AG04450 (cell line): ENCODE data around the gene MRPL19. TPM values are rescaled to one million over a fixed set of nuclear protein-coding genes. Genes with fewer than 3 reads are reported as not detected.

Source experiments
- CTCF ChIA-PET: fragments of 300-600, 350-600 bp; formaldehyde crosslinking; extraction: SDS; loops from one replicate; lab custom pipeline; 2022; ENCODE audit warnings: antibody characterized with exemption, inconsistent platforms; lab: Charles Lee
- POLR2A ChIA-PET: fragments of 350-600 bp; formaldehyde crosslinking; extraction: SDS; loops from one replicate; lab custom pipeline; 2021; ENCODE audit warnings: antibody characterized with exemption, inconsistent platforms; lab: Yijun Ruan, JAX
- DNase-seq: peaks from one replicate; pipeline ENCODE4 v3.0.0-alpha.2; 2011; ENCODE audit warnings: low read depth, low spot score
- H3K27ac ChIP-seq: one replicate; pipeline ENCODE4 v1.5.1; 2012; ENCODE audit warnings: low read depth, low read length, control low read depth
- H3K27me3 ChIP-seq: one replicate; pipeline ENCODE4 v1.6.0; 2012; ENCODE audit warnings: low read length; ENCODE audit not compliant: control insufficient read depth, insufficient read depth
- H3K4me3 ChIP-seq: 2 replicates; pipeline ENCODE4 v1.5.1; 2011; ENCODE audit warnings: mild to moderate bottlenecking, low read depth, low read length, control low read depth
- H3K9me3 ChIP-seq: 2 replicates; pipeline ENCODE4 v1.5.1; 2012; ENCODE audit warnings: low read length; ENCODE audit not compliant: control insufficient read depth, insufficient read depth
- CTCF ChIP-seq: IDR thresholded peaks from 2 replicates; pipeline ENCODE4 v1.5.1; 2011; ENCODE audit warnings: low read depth, low read length, control low read depth, inconsistent platforms
- polyA plus RNA-seq: library from polyadenylated mRNA; depleted of rRNA; stranded (reverse); fragments of >200 nt; gene quantifications from 2 replicates; pipeline ENCODE4 v1.2.3, GENCODE V29; 2011

MRPL19 gene
- polyA plus RNA-seq, 1 experiment: 59.1 TPM

DNA sequence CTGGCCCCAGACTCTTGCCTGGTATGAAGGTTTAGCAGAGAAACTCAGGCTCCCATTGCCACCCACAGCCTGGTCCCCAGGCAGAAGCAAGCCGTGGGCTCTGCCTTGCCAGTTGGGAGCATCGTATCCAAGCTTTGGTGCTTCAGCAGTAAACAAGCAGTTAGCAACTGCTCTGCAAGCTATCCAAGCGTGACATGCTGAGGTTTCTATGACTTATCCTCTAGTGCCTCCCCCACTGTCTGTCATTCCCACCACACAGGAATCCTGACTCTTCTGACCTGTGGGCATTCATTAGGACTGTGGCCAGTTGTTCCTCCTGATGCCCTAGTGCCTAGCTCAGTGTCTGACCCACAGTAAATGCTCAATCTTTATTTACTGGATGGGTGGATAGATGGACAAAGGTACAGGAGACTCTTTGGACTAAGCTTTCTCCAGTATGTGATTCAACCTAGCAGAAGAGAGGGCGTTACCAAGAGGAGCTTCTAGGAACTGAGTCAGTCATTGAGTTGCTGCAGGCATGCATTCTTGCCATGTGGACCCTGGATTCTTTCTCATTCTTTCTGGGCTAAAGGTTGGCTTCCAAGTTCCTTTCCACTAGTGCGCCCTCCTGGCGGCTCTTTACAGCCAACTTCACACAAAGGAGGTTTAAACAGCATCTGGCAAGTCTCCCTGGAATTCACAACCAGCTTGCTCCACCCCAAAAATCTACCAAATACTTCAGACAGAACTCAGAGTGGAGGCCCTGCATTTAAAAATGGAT lies 40.6 kb upstream of the MRPL19 start:
- Histone ChIP-seq H3K9me3 (0 out of 2 replicates have a peak, but pooled peaks cover 2% of the 10 kb centered on the region), H3K4me3 (no peak overlapping the region), H3K27ac (peak overlapping the region; percentile 88), H3K27me3 (no peaks in the 10 kb centered on the region)
- peak; percentile 55 for TF ChIP-seq CTCF
- POLR2A ChIA-PET: interaction anchor here (0.8 to 2.2 kb wide), 7 partner anchors 10 to 406 kb away, joined by 3 to 48 read pairs (median 6); partner anchors contain the start of genes EVA1A and TACR1
- CTCF ChIA-PET: interaction anchor here (0.6 to 4.8 kb wide), 25 partner anchors 9 to 407 kb away, joined by 3 to 74 read pairs (median 4); partner anchors contain the start of genes EVA1A and TACR1
- peak; percentile 93 for DNase-seq

- no peaks in the 10 kb centered on the region for H3K9me3 ChIP-seq
- ChIA-PET POLR2A (interaction anchor here (1.2 to 2.2 kb wide), 5 partner anchors 11 to 407 kb away, joined by 5 to 48 read pairs (median 8); partner anchors contain the start of genes EVA1A and TACR1), CTCF (interaction anchor here (0.6 to 4.8 kb wide), 20 partner anchors 8 to 202 kb away, joined by 3 to 74 read pairs (median 5); partner anchors contain the start of gene EVA1A)
- no peak for TF ChIP-seq CTCF
- H3K4me3 ChIP-seq: no peak overlapping the region
- peak overlapping the region; percentile 87 for H3K27ac ChIP-seq
- DNase-seq: no peak
- no peaks in the 10 kb centered on the region for H3K27me3 ChIP-seq
Observed at GRCh38 chr2:75606761-75607399, 39.7 kb upstream of the MRPL19 start.

GRCh38 chr2:75607400-75607798 lies 39.2 kb upstream of the MRPL19 start:
- ChIA-PET CTCF (interaction anchor here (1.0 to 4.8 kb wide), 8 partner anchors 11 to 408 kb away, joined by 3 to 245 read pairs (median 16); partner anchors contain the start of gene TACR1), POLR2A (interaction anchor here (1.2 to 2.2 kb wide), 3 partner anchors 11 to 52 kb away, joined by 5 to 48 read pairs (median 21); partner anchors contain the start of gene EVA1A)
- no peaks in the 10 kb centered on the region for H3K9me3 ChIP-seq
- DNase-seq: no peak
- peak overlapping the region; percentile 87 for H3K27ac ChIP-seq
- no peak overlapping the region for H3K4me3 ChIP-seq
- TF ChIP-seq CTCF: no peak
- no peaks in the 10 kb centered on the region for H3K27me3 ChIP-seq

DNA sequence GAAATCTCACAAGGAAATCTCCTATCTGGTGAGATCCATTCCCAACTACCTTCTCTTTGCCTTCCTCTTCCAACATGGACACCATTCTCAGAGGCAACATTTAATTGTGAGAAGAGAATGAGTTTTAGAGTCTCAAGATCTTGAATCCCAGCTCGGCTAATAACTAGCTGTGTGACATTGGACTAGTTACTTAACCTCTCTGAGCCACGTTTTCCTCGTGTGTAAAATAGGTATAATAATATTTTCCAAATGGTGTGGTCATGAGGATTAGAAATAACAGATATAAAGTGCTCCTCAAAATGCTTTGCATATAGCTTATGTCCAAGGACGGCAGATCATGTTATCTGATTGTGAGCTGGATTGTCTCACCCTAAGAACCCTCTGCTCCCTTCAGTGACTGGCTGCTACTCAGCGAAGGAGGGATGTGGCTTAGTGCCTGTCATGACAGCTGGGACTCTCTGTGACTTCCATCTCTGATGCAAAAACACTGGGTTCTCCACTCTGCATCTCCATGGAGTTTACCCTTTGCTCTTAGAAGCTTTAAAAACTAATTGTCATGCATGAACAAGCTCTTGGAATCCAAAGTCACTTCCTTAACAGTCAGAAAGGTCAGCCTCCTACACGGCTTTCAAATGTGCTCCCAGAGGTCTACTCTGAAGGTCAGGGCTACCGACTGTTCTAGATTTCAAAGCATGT lies 38.4 kb upstream of the MRPL19 start:
- ChIA-PET CTCF (interaction anchor here (0.6 to 3.5 kb wide), 51 partner anchors 9 to 543 kb away, joined by 3 to 245 read pairs (median 5); partner anchors contain the start of genes EVA1A and TACR1), POLR2A (no interaction called here)
- DNase-seq: no peak
- Histone ChIP-seq H3K9me3 (no peaks in the 10 kb centered on the region), H3K4me3 (no peak overlapping the region), H3K27ac (no peak overlapping the region), H3K27me3 (no peaks in the 10 kb centered on the region)
- TF ChIP-seq CTCF: no peak
